ENCODE data around the gene MED15.

Gene MED15

GRCh38 chr22:20585639-20586402 lies 78.4 kb downstream of the MED15 start:
- no peak for DNase-seq (ENCODE audit: extremely low spot score)
- TF ChIP-seq, protein P1, sequence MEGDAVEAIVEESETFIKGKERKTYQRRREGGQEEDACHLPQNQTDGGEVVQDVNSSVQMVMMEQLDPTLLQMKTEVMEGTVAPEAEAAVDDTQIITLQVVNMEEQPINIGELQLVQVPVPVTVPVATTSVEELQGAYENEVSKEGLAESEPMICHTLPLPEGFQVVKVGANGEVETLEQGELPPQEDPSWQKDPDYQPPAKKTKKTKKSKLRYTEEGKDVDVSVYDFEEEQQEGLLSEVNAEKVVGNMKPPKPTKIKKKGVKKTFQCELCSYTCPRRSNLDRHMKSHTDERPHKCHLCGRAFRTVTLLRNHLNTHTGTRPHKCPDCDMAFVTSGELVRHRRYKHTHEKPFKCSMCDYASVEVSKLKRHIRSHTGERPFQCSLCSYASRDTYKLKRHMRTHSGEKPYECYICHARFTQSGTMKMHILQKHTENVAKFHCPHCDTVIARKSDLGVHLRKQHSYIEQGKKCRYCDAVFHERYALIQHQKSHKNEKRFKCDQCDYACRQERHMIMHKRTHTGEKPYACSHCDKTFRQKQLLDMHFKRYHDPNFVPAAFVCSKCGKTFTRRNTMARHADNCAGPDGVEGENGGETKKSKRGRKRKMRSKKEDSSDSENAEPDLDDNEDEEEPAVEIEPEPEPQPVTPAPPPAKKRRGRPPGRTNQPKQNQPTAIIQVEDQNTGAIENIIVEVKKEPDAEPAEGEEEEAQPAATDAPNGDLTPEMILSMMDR (IDR thresholded peaks at IDR 0.05; ENCODE audit: control extremely low read depth, extremely low read depth, low read depth, missing control alignments) = no peak
- POLR2A ChIA-PET = no interaction called here
- CTCF ChIA-PET = interaction anchor here (1.0 to 1.1 kb wide), 3 partner anchors 12 to 21 kb away, joined by 3 to 4 read pairs (median 4); no protein-coding TSS in a partner anchor

DNA sequence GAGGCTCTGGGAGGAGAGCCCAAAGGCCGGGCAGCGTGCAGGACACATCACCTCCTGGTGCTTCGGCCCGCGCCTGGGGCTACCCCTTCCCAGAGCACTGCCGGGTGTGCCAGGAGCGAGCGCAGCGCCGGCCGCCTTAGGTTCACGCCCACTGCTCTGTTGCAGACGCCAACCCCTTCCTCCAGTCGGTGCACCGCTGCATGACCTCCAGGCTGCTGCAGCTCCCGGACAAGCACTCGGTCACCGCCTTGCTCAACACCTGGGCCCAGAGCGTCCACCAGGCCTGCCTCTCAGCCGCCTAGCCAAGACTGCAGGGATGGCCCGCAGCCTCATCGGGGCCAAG lies 79.0 kb downstream of the MED15 start:
- CTCF ChIA-PET = interaction anchor here (1.1 kb wide), 1 partner anchor 21 kb away, joined by 3 read pairs; no protein-coding TSS in a partner anchor
- DNase-seq (ENCODE audit: extremely low spot score) = no peak
- POLR2A ChIA-PET = no interaction called here
- TF ChIP-seq, protein P1 (IDR thresholded peaks at IDR 0.05; ENCODE audit: control extremely low read depth, extremely low read depth, low read depth, missing control alignments) = no peak

GRCh38 chr22:20587206-20587958 lies 80.0 kb downstream of the MED15 start:
- CTCF ChIA-PET = interaction anchor here (1.2 kb wide), 1 partner anchor 12 kb away, joined by 3 read pairs; no protein-coding TSS in a partner anchor
- TF ChIP-seq, protein P1 (IDR thresholded peaks at IDR 0.05; ENCODE audit: control extremely low read depth, extremely low read depth, low read depth, missing control alignments) = no peak
- no peak for DNase-seq (ENCODE audit: extremely low spot score)
- POLR2A ChIA-PET = no interaction called here

DNA sequence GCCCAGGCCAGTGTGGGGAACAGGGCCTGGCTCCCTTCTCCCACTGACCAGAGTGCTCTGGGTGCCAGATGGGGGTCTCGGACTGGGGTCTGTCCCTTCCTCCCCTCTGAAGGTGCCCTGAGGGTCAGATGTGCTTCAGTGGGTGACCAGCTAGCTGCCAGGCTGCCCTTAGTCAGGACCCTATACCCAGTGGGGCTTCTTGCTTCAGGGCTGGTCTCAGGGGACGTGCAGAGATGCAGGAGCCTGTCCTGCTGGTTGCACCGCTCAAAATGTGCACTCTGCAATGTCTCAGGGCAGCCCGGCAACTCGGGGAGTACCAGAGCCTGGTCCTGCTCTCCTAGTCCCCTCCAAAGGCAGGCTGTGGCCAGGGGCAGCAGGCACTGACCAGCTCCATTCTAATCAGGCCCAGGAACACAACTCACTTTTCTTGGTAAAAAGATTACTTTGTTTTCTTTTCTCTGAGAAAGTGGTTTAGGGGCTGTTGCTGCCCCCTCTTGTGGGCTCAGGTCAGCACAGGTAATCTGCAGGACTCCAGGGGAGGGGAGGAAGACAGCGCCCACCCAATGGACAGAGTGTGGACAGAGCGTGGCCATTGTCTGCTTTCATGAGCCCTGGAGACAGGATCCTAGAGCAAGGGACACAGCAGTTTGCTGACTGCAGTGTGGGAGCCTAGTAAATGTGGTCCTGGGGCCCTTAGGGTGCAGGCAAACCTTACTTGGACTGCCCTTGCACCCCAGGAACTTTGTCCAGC lies 80.9 kb downstream of the MED15 start:
- CTCF ChIA-PET = no interaction called here
- DNase-seq (ENCODE audit: extremely low spot score) = no peak
- TF ChIP-seq, protein P1 (IDR thresholded peaks at IDR 0.05; ENCODE audit: control extremely low read depth, extremely low read depth, low read depth, missing control alignments) = no peak

GRCh38 chr22:20588843-20589581 lies 81.6 kb downstream of the MED15 start:
- CTCF ChIA-PET = interaction anchor here (1.3 kb wide), 1 partner anchor 15 kb away, joined by 4 read pairs; no protein-coding TSS in a partner anchor
- TF ChIP-seq, protein P1 (IDR thresholded peaks at IDR 0.05; ENCODE audit: control extremely low read depth, extremely low read depth, low read depth, missing control alignments) = no peak
- no peak for DNase-seq (ENCODE audit: extremely low spot score)
- POLR2A ChIA-PET = no interaction called here

More for the DNA sequence above, 80.9 kb downstream of the MED15 start:
- POLR2A ChIA-PET = no interaction called here

Measured in GM10248 (cell line).